D341Med (cell line): ENCODE data around the gene FLNB.

ENCODE experiments used
- DNase-seq: peaks from one replicate; pipeline ENCODE4 v3.0.0; 2012; ENCODE audit warnings: low spot score

The FLNB gene

GRCh38 chr3:58009749-58010535, 1.7 kb downstream of the FLNB start:
- no peak for DNase-seq

DNA sequence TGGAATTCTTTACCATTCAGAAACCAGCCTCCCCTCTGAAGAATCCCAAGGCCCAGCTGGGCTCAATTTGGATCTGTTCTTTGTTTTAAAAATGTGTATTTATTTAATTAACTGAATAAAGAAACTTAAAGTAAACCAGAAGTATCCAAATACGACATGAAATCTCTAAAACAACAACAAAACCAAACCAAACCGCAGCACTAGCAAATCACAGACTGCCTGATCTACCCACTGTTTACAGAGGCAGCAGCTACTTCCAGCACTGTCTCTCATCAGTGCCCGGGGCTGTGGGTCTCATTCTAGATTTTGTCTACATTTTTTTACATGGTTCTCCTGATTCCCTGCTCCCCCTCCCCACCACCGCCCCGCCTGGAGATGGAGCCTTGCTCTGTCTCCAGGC, 2.3 kb downstream of the FLNB start:
- DNase-seq = no peak

GRCh38 chr3:58011580-58011979, 3.4 kb downstream of the FLNB start:
- DNase-seq = no peak

GRCh38 chr3:58012302-58012701, 4.1 kb downstream of the FLNB start:
- no peak for DNase-seq

- no peak for DNase-seq
Measured at GRCh38 chr3:58013099-58013498, 4.9 kb downstream of the FLNB start.

DNA sequence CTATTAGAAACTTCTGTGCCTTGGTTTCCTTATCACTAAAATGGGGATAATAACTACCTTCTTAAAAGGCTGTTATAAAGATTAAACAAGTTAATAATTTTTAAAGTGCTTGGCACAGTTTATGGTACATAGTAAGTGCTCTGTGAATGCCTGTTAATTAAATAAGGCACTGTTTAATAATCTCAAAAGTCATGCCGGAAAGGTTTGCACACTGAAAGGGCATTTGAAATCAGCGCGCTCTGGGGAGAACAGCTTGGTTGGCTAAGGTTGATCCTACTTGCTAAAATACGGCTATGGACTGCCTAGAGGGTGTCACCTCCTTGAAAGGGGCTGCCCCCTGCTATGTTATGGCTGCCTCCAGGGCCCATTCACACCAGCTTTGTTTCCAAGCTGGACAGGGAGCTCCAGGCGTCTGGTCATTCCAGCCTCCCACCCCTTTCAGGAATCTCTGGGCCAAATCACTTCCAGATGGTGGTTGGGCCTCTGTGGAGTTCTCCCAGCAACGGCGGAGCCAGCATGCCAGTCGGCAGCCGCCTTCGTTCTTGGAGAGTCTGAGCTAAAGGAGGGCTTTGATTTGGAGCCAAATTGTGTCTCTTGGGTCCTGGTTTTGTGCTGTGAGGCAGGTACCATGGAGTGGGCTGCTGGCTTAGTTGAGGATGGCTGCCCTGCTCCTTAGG, 5.9 kb downstream of the FLNB start:
- peak; percentile 66 for DNase-seq

GRCh38 chr3:58015520-58015915, 7.3 kb downstream of the FLNB start:
- no peak for DNase-seq

DNA sequence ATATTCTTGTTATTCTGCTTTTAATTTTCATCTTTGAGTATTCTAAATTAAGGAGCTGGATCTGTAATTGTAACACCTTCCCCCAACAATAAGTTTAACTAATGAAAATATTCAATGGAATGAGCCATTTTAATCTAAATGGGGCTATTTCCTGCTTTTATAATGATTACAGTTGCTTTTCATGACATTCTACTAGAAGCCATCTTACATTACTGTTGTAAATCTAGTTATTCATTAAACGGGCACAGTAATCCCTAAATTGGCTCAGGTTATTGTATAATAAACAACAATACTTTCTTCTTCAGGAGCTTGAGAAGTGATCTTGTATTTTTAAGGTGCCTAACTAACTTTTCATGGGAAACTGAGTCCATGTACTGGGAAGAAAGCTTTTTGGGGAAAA, 8.5 kb downstream of the FLNB start:
- DNase-seq = no peak

- no peak for DNase-seq
Measured at GRCh38 chr3:58018892-58019742, 10.9 kb downstream of the FLNB start.

- DNase-seq = no peak
Measured at GRCh38 chr3:58020783-58021071, 12.5 kb downstream of the FLNB start.

DNA sequence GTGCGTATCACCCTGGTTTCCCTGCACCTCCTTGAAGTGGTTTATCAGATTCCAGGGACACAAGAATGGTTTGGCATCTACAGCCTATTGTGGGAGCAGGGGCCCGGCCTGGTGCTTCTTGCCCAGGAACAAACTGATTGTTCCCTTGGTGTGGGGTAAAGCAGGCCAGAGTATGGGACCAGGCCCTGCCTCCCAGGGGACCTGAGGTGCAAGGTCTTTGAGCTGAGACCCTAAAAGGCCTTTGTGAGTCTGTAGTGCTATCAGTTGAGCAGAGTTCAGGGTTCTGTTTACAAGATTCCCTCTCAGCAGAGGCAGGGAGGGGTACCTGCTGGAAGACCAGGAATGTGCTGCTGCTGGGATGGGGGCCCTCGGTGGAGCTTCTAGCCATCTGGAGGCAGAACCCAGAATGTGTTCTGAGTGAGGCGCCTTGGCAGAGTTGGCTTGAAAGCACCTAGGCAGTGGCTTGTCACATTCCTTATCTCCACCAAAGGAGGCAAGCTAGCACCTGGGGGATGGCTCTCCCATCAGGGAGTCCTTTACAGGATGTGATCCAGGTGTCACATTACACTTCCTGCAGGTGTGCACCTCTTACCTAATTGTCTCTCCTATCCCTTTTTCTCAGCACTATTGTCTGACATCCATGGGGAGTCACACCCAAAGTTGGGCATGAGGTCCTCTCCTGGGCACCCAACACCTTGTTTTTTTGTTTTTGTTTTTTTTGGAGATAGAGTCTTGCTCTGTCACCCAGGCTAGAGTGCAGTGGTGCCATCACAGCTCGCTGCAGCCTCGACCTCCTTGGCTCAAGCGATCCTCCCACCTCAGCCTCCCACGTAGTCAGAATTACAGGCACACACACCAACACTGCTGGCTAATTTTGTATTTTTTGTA, 13.1 kb downstream of the FLNB start:
- no peak for DNase-seq

DNA sequence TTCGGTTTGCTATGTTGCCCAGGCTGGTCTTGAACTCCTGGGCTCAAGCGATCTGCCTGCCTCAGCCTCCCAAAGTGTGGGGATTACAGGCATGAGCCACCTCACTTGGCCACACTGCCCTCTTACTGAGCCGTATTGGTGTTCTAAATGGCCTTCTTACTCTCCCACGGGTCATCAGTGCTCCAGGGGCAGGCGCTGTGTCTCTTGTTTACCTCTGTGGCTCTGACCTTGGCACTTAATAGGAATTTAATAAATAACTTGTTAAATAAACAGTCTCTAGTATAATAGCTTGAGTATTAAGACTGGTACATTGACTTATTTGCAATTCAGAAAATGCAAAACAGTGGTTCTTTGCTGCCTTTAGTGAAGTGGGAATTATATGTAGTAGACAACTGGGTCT, 13.7 kb downstream of the FLNB start:
- DNase-seq = no peak

DNA sequence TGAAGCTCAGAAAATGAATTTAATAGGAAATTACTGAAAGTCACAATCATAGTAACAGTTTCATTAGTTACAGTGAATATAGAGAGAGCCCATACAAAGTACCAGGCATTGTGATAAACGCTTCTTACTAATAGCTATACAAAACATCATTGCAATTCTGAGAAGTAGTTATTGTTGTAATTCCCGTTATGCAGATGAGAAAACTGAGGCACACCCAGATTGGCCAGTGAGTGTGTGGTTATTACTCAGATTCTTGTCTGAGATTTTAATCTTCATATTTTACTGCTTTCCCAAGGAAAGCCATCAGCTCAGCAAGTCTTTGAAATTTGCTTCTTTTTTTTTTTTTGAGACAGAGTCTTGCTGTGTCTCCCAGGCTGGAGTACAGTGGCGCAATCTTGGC, 14.3 kb downstream of the FLNB start:
- no peak for DNase-seq

DNA sequence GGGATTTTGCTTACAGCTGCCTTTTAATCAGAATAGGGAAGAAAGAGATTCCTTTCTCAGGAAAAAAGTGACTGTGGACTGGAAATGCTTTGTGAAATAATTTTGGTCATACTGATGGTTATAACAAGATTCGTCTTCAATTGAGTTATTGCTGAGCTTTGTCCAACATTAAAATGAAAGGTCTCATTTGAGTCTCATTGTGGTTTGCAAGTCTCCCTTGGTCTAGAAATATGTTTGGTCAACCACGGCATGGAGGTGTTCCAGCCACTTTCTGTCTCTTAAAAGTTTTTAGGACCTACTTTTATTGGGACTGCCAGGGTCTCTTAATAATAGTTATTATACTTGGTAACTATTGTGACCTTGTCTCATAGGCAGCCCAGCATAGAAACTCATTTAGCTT, 15.3 kb downstream of the FLNB start:
- DNase-seq = no peak

- no peak for DNase-seq
Measured at GRCh38 chr3:58025406-58025805, 17.2 kb downstream of the FLNB start.

DNA sequence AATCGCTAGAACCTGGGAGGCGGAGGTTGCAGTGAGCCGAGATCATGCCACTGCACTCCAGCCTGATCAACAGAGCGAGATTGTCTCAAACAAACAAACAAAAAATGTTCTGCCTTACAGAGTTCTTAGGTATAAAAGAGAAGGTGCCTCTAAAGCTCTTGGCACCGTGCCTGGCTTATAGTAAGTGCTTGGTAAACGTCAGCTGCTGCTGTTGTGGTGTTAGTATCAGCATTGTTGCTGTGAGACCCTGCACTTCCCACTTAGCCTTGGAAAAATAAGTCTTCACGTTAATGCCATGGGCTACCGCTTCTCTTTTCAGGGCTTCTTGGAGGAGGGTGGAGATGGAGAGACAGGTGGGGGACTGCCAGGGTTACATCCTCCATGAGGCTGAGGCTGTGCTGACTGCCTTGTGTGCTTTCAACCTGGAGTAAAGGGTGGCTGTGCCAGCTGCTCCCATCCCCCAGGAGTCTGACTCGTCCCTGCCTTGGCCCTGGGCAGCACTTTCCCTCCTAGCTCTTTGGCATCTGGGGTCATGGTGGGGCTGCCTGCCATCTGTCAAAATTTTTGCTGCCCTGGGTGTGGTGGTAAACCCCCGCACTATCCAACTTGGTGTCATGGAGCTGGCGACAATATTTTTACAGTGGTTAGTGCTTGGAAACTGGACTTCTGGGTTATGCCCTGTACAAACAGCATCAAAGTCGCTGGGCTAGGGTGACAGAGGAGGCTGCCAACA, 17.8 kb downstream of the FLNB start:
- DNase-seq = peak; percentile 57

- no peak for DNase-seq
Measured at GRCh38 chr3:58026598-58026997, 18.4 kb downstream of the FLNB start.

- no peak for DNase-seq
Measured at GRCh38 chr3:58027704-58028317, 19.6 kb downstream of the FLNB start.

GRCh38 chr3:58028902-58029301, 20.7 kb downstream of the FLNB start:
- DNase-seq = no peak

DNA sequence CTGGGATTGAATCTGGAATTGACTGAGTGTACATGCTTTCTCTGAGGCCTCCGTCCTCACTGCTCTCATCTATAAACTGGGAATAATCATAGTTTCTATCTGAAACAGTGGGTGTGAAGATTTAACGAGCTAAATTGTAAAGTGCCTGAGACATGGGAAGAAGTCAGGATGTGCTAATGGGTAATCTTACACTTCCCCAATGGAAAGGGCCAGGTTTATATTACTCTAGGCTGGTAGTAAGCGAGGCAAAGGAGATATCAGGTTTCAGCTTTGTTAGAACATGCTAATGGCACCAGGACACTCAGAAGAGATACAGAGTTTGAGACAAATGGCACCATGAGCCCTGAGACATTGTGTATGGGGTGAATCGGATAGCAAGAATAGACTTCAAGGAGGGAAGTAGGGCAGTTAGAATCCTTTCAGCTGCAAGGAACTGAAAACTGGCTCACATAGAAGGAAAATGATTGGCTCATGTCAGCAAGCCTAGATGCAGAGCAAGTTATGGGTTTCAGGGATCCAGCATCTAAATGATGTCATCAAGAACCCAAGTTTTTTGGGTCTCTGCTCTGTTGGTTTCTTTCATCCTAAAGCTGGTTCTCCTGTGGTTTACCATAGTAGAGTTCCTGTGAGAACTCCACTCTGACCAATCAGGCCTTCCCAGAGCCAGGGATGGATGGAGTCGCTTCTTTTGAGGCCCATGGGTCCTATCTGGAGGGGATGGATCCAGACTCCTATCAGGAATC, 21.8 kb downstream of the FLNB start:
- DNase-seq = no peak
